ENCODE measurements around the gene VPS51. TPM values are rescaled to one million over a fixed set of nuclear protein-coding genes. Genes with fewer than 3 reads are reported as not detected.

Gene VPS51
- total RNA-seq, 4 donors from 2014 or later, result 185 to 414 (median 237) TPM

DNA sequence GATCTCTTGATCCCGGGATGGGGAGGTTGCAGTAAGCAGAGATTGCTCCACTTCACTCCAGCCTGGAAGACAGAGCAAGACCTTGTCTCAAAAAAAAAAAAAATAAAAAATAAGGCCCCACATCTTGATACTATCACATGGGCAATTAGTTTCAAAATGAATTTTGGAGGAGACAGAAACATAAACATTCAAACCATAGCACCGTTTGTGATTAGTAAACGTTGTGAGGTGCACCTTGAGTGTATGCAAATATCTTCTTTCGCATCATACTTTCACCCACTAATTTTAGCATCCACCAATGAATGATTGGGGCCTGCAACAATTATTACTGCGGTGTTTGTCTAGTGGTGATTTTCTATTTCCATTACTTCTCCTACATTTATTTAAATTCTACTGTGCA is 63.0 kb downstream of the VPS51 start:
- no peaks in the 10 kb centered on the region for H3K36me3 ChIP-seq
- H3K4me1 ChIP-seq, result no peaks in the 10 kb centered on the region
- TF ChIP-seq, protein P1, sequence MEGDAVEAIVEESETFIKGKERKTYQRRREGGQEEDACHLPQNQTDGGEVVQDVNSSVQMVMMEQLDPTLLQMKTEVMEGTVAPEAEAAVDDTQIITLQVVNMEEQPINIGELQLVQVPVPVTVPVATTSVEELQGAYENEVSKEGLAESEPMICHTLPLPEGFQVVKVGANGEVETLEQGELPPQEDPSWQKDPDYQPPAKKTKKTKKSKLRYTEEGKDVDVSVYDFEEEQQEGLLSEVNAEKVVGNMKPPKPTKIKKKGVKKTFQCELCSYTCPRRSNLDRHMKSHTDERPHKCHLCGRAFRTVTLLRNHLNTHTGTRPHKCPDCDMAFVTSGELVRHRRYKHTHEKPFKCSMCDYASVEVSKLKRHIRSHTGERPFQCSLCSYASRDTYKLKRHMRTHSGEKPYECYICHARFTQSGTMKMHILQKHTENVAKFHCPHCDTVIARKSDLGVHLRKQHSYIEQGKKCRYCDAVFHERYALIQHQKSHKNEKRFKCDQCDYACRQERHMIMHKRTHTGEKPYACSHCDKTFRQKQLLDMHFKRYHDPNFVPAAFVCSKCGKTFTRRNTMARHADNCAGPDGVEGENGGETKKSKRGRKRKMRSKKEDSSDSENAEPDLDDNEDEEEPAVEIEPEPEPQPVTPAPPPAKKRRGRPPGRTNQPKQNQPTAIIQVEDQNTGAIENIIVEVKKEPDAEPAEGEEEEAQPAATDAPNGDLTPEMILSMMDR (IDR thresholded peaks at IDR 0.05), result no peak
- TF ChIP-seq POLR2AphosphoS5 (IDR thresholded peaks at IDR 0.05) (no peak), EP300 (IDR thresholded peaks at IDR 0.05) (no peak), POLR2A (IDR thresholded peaks at IDR 0.05; ENCODE audit: low read depth) (no peak)
- no peaks in the 10 kb centered on the region for H3K27me3 ChIP-seq
- 69% methylated on average over 5 of the region's 5 CpGs for WGBS
- no peak overlapping the region for H3K4me3 ChIP-seq
- no peaks in the 10 kb centered on the region for H3K9me3 ChIP-seq
- DNase-seq (ENCODE audit: extremely low spot score), result no peak
- intact Hi-C loops (cut with DNase I), result no loop called here
- H3K27ac ChIP-seq (replicated peaks in 1 of 4), result no peak overlapping the region

DNA sequence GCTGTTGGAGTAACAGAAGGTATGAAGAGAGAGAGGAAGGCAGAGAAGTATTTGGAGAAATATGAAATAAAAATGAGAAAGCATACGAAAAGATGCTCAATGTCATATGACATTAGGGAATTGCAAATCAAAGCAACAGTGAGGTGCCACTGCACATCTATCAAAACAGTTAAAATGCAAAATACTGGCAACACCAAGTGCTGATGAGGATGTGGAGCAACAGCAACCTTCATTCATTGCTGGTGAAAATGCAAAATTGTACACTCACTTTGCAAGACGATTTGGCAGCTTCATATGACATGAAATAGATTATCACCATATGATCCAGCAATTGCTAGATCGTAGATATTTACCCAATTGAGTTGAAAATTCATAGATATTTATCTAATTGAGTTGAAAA is 64.6 kb downstream of the VPS51 start:
- H3K9me3 ChIP-seq, result no peaks in the 10 kb centered on the region
- H3K4me1 ChIP-seq, result peaks cover 0 to under 1% (median 0%) of the 10 kb centered on the region in 4 donors
- intact Hi-C loops (cut with DNase I), result no loop called here
- no peak overlapping the region for H3K27ac ChIP-seq (replicated peaks in 1 of 4)
- no peak for DNase-seq (ENCODE audit: extremely low spot score)
- no peak overlapping the region for H3K4me3 ChIP-seq
- TF ChIP-seq, protein P1 (IDR thresholded peaks at IDR 0.05), result no peak
- TF ChIP-seq POLR2AphosphoS5 (IDR thresholded peaks at IDR 0.05) (no peak), EP300 (IDR thresholded peaks at IDR 0.05) (no peak)
- WGBS, result 69% methylated on average over 3 of the region's 3 CpGs
- H3K36me3 ChIP-seq, result no peaks in the 10 kb centered on the region
- no peaks in the 10 kb centered on the region for H3K27me3 ChIP-seq

Small RNA genes within 50 kb of the gene (small RNA-seq; reads per million reads assigned to genes)
- gene HIGD1AP10, result 0 reads per million in 3 donors
- gene PDCL2P2, result 0 reads per million in 3 donors
- gene RNU2-23P, result 0.08 to 0.56 (median 0.17) reads per million in 3 donors

Other genes with a start within 250 kb of the VPS51 start
- gene EHD1, start 217.6 kb upstream of the VPS51 start, total RNA-seq, result 100 to 1,000 TPM in 2 of 4 donors, 10 to 100 TPM in 2; 57.0 to 193 (median 104) TPM
- gene ATG2A, start 179.0 kb upstream of the VPS51 start, total RNA-seq, result 10 to 100 TPM; 19.9 to 28.7 (median 26.1) TPM
- 10 to 100 TPM; 24.1 to 38.8 (median 29.0) TPM for gene PPP2R5B, start 171.5 kb upstream of the VPS51 start, total RNA-seq
- gene GPHA2, start 160.3 kb upstream of the VPS51 start, total RNA-seq, result not detected
- gene MAJIN, start 124.1 kb upstream of the VPS51 start, total RNA-seq, result not detected
- gene BATF2, start 99.2 kb upstream of the VPS51 start, total RNA-seq, result 1 to 10 TPM in 3 of 4 donors, under 1 TPM in 1; 0.42 to 5.1 (median 3.1) TPM
- gene ARL2, start 82.1 kb upstream of the VPS51 start, total RNA-seq, result 100 to 1,000 TPM; 150 to 189 (median 172) TPM
- 10 to 100 TPM; 21.2 to 57.1 (median 33.1) TPM for gene SNX15, start 68.8 kb upstream of the VPS51 start, total RNA-seq
- gene SAC3D1, start 55.0 kb upstream of the VPS51 start, total RNA-seq, result 10 to 100 TPM in 3 of 4 donors, 1 to 10 TPM in 1; 9.6 to 21.8 (median 13.1) TPM
- gene NAALADL1, start 37.7 kb upstream of the VPS51 start, total RNA-seq, result 10 to 100 TPM; 22.8 to 43.7 (median 31.0) TPM
- gene CDCA5, start 12.2 kb upstream of the VPS51 start, total RNA-seq, result 1 to 10 TPM in 1 of 4 donors, under 1 TPM in 3; 0.33 to 1.1 (median 0.38) TPM
- gene ZFPL1, start 12.0 kb upstream of the VPS51 start, total RNA-seq, result 10 to 100 TPM; 24.1 to 50.7 (median 43.7) TPM
- 10 to 100 TPM in 3 of 4 donors, 1 to 10 TPM in 1; 8.8 to 17.2 (median 12.1) TPM for gene TM7SF2, start 15.7 kb downstream of the VPS51 start, total RNA-seq
- gene ZNHIT2, start 21.5 kb downstream of the VPS51 start, total RNA-seq, result 10 to 100 TPM in 3 of 4 donors, 1 to 10 TPM in 1; 7.5 to 24.4 (median 18.0) TPM
- 1,000 to 10,000 TPM in 1 of 4 donors, 100 to 1,000 TPM in 3; 465 to 1,081 (median 716) TPM for gene FAU, start 25.9 kb downstream of the VPS51 start, total RNA-seq
- gene MRPL49, start 26.1 kb downstream of the VPS51 start, total RNA-seq, result 100 to 1,000 TPM in 2 of 4 donors, 10 to 100 TPM in 2; 76.2 to 113 (median 91.5) TPM
- gene SYVN1, start 38.3 kb downstream of the VPS51 start, total RNA-seq, result 10 to 100 TPM; 24.1 to 39.5 (median 27.5) TPM
- gene SPDYC, start 74.0 kb downstream of the VPS51 start, total RNA-seq, result not detected
- gene CAPN1, start 85.7 kb downstream of the VPS51 start, total RNA-seq, result 100 to 1,000 TPM in 3 of 4 donors, 10 to 100 TPM in 1; 95.9 to 246 (median 167) TPM
- gene POLA2, start 165.7 kb downstream of the VPS51 start, total RNA-seq, result 10 to 100 TPM; 14.7 to 26.6 (median 17.3) TPM
- gene CDC42EP2, start 218.7 kb downstream of the VPS51 start, total RNA-seq, result 10 to 100 TPM; 39.9 to 90.1 (median 54.4) TPM
- gene DPF2, start 237.6 kb downstream of the VPS51 start, total RNA-seq, result 10 to 100 TPM; 40.3 to 60.6 (median 52.9) TPM

All from esophagus muscularis mucosa (tissue), 4 donors.